Liver (tissue), 3 donors: Measurements from ENCODE around the gene DDX52.
"Not testable (repeated sequence)": the region's sequence is repeated elsewhere in the genome, so short reads cannot be mapped to it uniquely, and the experiment has no call there.

Experiments used
- ATF3 ChIP-seq: IDR thresholded peaks from 2 replicates; pipeline ENCODE4 v1.6.1; 2016; ENCODE audit warnings: antibody characterized with exemption
- CTCF ChIP-seq: fragments of 150-350 bp; IDR thresholded peaks from 2 replicates; pipeline ENCODE4 v1.5.1; 2017; ENCODE audit warnings: improper control_type of control experiment, low read depth, low read length; ENCODE audit not compliant: missing input control
- EGR1 ChIP-seq, 2 donors: IDR thresholded peaks; 2 replicates each; pipeline ENCODE4 v1.6.1; 2016 to 2018; ENCODE audit warnings: antibody characterized with exemption in 2 of 2, low read depth in 2 of 2
- FOXA1 ChIP-seq: IDR thresholded peaks from 2 replicates; pipeline ENCODE4 v1.6.1; 2016; ENCODE audit warnings: antibody characterized with exemption
- GABPA ChIP-seq, 2 donors: IDR thresholded peaks in 1 of 2; conservative IDR thresholded peaks in 1 of 2; 2 replicates each; pipeline ENCODE4 v1.6.1; 2016; ENCODE audit warnings: antibody characterized with exemption in 2 of 2, mild to moderate bottlenecking in 1 of 2, moderate library complexity in 1 of 2
- HNF4A ChIP-seq, 2 donors: conservative IDR thresholded peaks; 2 replicates each; pipeline ENCODE4 v1.6.1; 2016; ENCODE audit warnings: antibody characterized with exemption in 2 of 2, mild to moderate bottlenecking in 2 of 2
- NR2F2 ChIP-seq: IDR thresholded peaks from 2 replicates; pipeline ENCODE4 v1.6.1; 2016; ENCODE audit warnings: antibody characterized with exemption
- RAD21 ChIP-seq, 2 donors: IDR thresholded peaks; 2 replicates each; pipeline ENCODE4 v1.6.1; 2016; ENCODE audit warnings: antibody characterized with exemption in 2 of 2, mild to moderate bottlenecking in 2 of 2
- REST ChIP-seq: IDR thresholded peaks from 2 replicates; pipeline ENCODE4 v1.6.1; 2016; ENCODE audit warnings: antibody characterized with exemption, mild to moderate bottlenecking
- RXRA ChIP-seq, 2 donors: IDR thresholded peaks; 2 replicates each; pipeline ENCODE4 v1.6.1; 2017 to 2018; ENCODE audit warnings: antibody characterized with exemption in 2 of 2, mild to moderate bottlenecking in 1 of 2
- SP1 ChIP-seq: IDR thresholded peaks from 2 replicates; pipeline ENCODE4 v1.6.1; 2018; ENCODE audit warnings: antibody characterized with exemption, mild to moderate bottlenecking
- TAF1 ChIP-seq: conservative IDR thresholded peaks from 2 replicates; pipeline ENCODE4 v1.6.1; 2016; ENCODE audit warnings: antibody characterized with exemption, mild to moderate bottlenecking
- ZBTB33 ChIP-seq: IDR thresholded peaks from 2 replicates; pipeline ENCODE4 v1.6.1; 2016; ENCODE audit warnings: antibody characterized with exemption
- donor health status: healthy.
- donor health status: healthy.

- not testable (repeated sequence) for TF ChIP-seq CTCF; TAF1; EGR1 (IDR thresholded peaks at IDR 0.05; ENCODE audit: low read depth in 2 of 2); NR2F2; ZBTB33; HNF4A (conservative IDR thresholded peaks at IDR 0.05); SP1; GABPA (IDR thresholded peaks at IDR 0.05 in 1 of 2, conservative IDR thresholded peaks at IDR 0.05 in 1 of 2); ATF3; RAD21 (IDR thresholded peaks at IDR 0.05); FOXA1; REST; RXRA (IDR thresholded peaks at IDR 0.05)
Measured at GRCh38 chr17:37610041-37610420, 33.2 kb downstream of the DDX52 start.
